Thyroid gland (tissue), 4 donors: Measurements from ENCODE around the gene HACL1. TPM values are rescaled to one million over a fixed set of nuclear protein-coding genes. Genes with fewer than 3 reads are reported as not detected.

Source experiments
- DNase-seq, 2 donors: peaks; one replicate each; pipeline ENCODE4 v3.0.0-alpha.2; 2019
- H3K27ac ChIP-seq, 3 donors: fragments of 200-600 bp; sonication (generic); 1 replicate in 2 of 3; 2 replicates in 1 of 3; pipeline ENCODE4 v1.5.1; 2016 to 2019; ENCODE audit warnings: mild to moderate bottlenecking in 1 of 3, moderate library complexity in 1 of 3
- H3K27me3 ChIP-seq: fragments of 200-600 bp; sonication (generic); one replicate; pipeline ENCODE4 v1.5.1; 2019
- H3K36me3 ChIP-seq, 2 donors: fragments of 200-600 bp; sonication (generic); one replicate each; pipeline ENCODE4 v1.5.1; 2016 to 2019
- H3K4me1 ChIP-seq, 2 donors: fragments of 200-600 bp; sonication (generic); one replicate each; pipeline ENCODE4 v1.5.1; 2017 to 2019
- H3K4me3 ChIP-seq, 3 donors: fragments of 200-600 bp; sonication (generic); replicated peaks in 1 of 3; 1 replicate in 2 of 3; 2 replicates in 1 of 3; pipeline ENCODE4 v1.5.1; 2016; ENCODE audit warnings: mild to moderate bottlenecking in 1 of 3
- H3K9me3 ChIP-seq: fragments of 200-600 bp; sonication (generic); one replicate; pipeline ENCODE4 v1.5.1; 2017
- CTCF ChIP-seq, 6 experiments: fragments of 200-600 bp in 3 of 6; fragments of 450-650 bp in 3 of 6; sonication (generic) in 3 of 6; IDR thresholded peaks; one replicate each; pipeline ENCODE4 v1.5.1; 2016 to 2019; ENCODE audit warnings: antibody characterized with exemption in 6 of 6, mild to moderate bottlenecking in 2 of 6, inconsistent platforms in 1 of 6, moderate library complexity in 1 of 6
- POLR2A ChIP-seq, 2 donors: fragments of 450-650 bp; IDR thresholded peaks; one replicate each; pipeline ENCODE4 v1.6.1; 2017; ENCODE audit warnings: antibody characterized with exemption in 2 of 2, mild to moderate bottlenecking in 2 of 2, moderate library complexity in 1 of 2
- WGBS, 2 donors: methylation state at CpG; one replicate each; pipeline ENCODE4 v1.1.5; 2017; 5-methylcytosine and 5-hydroxymethylcytosine counted together
- intact Hi-C: fragments of 100-400 bp; cut with DNase I; formaldehyde crosslinking; loops from one replicate; pipeline ENCODE4 v1.15.1; 2023
- total RNA-seq, 4 donors: library from RNA; depleted of rRNA; stranded (reverse); fragments of >200 nt; gene quantifications; one replicate each; pipeline ENCODE4 v1.2.3, GENCODE V29; 2016

HACL1 gene
- total RNA-seq, 4 donors from 2014 or later, result 24.2 to 45.0 (median 37.7) TPM

- Histone ChIP-seq H3K36me3 (no peaks in the 10 kb centered on the region), H3K27me3 (no peaks in the 10 kb centered on the region), H3K9me3 (no peaks in the 10 kb centered on the region), H3K27ac (no peak overlapping the region), H3K4me3 (no peak overlapping the region), H3K4me1 (peaks cover 17 to 40% of the 10 kb centered on the region in 2 donors)
- 87 to 92% methylated on average over 6 of the region's 6 CpGs for WGBS, 2 donors
- TF ChIP-seq CTCF (IDR thresholded peaks at IDR 0.05) (no peak), POLR2A (IDR thresholded peaks at IDR 0.05) (no peak)
- DNase-seq, result no peak
- intact Hi-C loops, result loop anchor here (5.0 to 10.0 kb wide), 2 partner anchors 169 to 606 kb away; no protein-coding TSS in a partner anchor
These were observed 37.0 kb upstream of the HACL1 start for GRCh38 chr3:15638193-15638890.

GRCh38 chr3:15637131-15637951, 36.0 kb upstream of the HACL1 start:
- 80 to 82% methylated on average over 7 of the region's 7 CpGs for WGBS, 2 donors
- no peak for TF ChIP-seq CTCF (IDR thresholded peaks at IDR 0.05)
- TF ChIP-seq POLR2A (IDR thresholded peaks at IDR 0.05), result no peak
- DNase-seq, result no peak
- H3K4me3 ChIP-seq, result no peak overlapping the region
- intact Hi-C loops, result loop anchor here (5.0 to 10.0 kb wide), 2 partner anchors 170 to 607 kb away; no protein-coding TSS in a partner anchor
- H3K4me1 ChIP-seq, result peaks cover 21 to 43% of the 10 kb centered on the region in 2 donors
- H3K36me3 ChIP-seq, result no peaks in the 10 kb centered on the region
- no peaks in the 10 kb centered on the region for H3K27me3 ChIP-seq
- H3K27ac ChIP-seq, result no peak overlapping the region
- H3K9me3 ChIP-seq, result no peaks in the 10 kb centered on the region

- intact Hi-C loops, result loop anchor here (5.0 to 10.0 kb wide), 2 partner anchors 171 to 609 kb away; no protein-coding TSS in a partner anchor
- 77 to 81% methylated on average over 14 of the region's 14 CpGs for WGBS, 2 donors
- peaks cover 22 to 46% of the 10 kb centered on the region in 2 donors for H3K4me1 ChIP-seq
- TF ChIP-seq CTCF (IDR thresholded peaks at IDR 0.05), result no peak
- no peak for TF ChIP-seq POLR2A (IDR thresholded peaks at IDR 0.05)
- H3K27me3 ChIP-seq, result no peaks in the 10 kb centered on the region
- no peak overlapping the region for H3K4me3 ChIP-seq
- no peaks in the 10 kb centered on the region for H3K36me3 ChIP-seq
- peak overlapping the region in 1 of 3 donors; percentile 58 for H3K27ac ChIP-seq
- DNase-seq, result no peak
- H3K9me3 ChIP-seq, result no peaks in the 10 kb centered on the region
These were observed 34.8 kb upstream of the HACL1 start for GRCh38 chr3:15636028-15636709.

GRCh38 chr3:15635121-15635661, 33.8 kb upstream of the HACL1 start:
- intact Hi-C loops, result loop anchor here (5.0 to 10.0 kb wide), 2 partner anchors 172 to 610 kb away; no protein-coding TSS in a partner anchor
- H3K27ac ChIP-seq, result peak overlapping the region in 2 of 3 donors; percentile 34 to 58
- H3K4me1 ChIP-seq, result peaks cover 29 to 54% of the 10 kb centered on the region in 2 donors

More at GRCh38 chr3:15635121-15635661, 33.8 kb upstream of the HACL1 start:
- Histone ChIP-seq H3K36me3 (no peaks in the 10 kb centered on the region), H3K4me3 (no peak overlapping the region), H3K27me3 (no peaks in the 10 kb centered on the region), H3K9me3 (no peaks in the 10 kb centered on the region)
- no peak for DNase-seq
- WGBS, 2 donors, result 74 to 79% methylated on average over 13 of the region's 13 CpGs
- TF ChIP-seq POLR2A (IDR thresholded peaks at IDR 0.05), result no peak
- TF ChIP-seq CTCF (IDR thresholded peaks at IDR 0.05), result no peak
